OCI-LY3 (cell line): ENCODE results near the gene CPNE6.

ENCODE experiments used
- EZH2phosphoT487 ChIP-seq: fragments of 200-600 bp; shearing (Covaris generic); IDR thresholded peaks from 2 replicates; pipeline ENCODE4 v1.6.1; 2018; ENCODE audit warnings: antibody characterized with exemption, mixed run types, low read depth
- TF ChIP-seq, protein P1 (sequence below): fragments of 200-600, 300-600 bp; sonication (generic); IDR thresholded peaks from 2 replicates; pipeline ENCODE4 v1.5.1; 2014; ENCODE audit warnings: antibody characterized with exemption, low read length, low read depth

- TF ChIP-seq, protein P1, sequence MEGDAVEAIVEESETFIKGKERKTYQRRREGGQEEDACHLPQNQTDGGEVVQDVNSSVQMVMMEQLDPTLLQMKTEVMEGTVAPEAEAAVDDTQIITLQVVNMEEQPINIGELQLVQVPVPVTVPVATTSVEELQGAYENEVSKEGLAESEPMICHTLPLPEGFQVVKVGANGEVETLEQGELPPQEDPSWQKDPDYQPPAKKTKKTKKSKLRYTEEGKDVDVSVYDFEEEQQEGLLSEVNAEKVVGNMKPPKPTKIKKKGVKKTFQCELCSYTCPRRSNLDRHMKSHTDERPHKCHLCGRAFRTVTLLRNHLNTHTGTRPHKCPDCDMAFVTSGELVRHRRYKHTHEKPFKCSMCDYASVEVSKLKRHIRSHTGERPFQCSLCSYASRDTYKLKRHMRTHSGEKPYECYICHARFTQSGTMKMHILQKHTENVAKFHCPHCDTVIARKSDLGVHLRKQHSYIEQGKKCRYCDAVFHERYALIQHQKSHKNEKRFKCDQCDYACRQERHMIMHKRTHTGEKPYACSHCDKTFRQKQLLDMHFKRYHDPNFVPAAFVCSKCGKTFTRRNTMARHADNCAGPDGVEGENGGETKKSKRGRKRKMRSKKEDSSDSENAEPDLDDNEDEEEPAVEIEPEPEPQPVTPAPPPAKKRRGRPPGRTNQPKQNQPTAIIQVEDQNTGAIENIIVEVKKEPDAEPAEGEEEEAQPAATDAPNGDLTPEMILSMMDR: no peak
- no peak for TF ChIP-seq EZH2phosphoT487
Observed at GRCh38 chr14:24083462-24083861, 12.1 kb downstream of the CPNE6 start.
